ENCODE measurements around the gene TIMM13.

Gene TIMM13

GRCh38 chr19:2436926-2437325 is 9.5 kb upstream of the TIMM13 start:
- ChIA-PET POLR2A (no interaction called here), CTCF (interaction anchor here (2.0 kb wide), 1 partner anchor 9 kb away, joined by 4 read pairs; the partner anchor contains the start of gene TIMM13)
- no peak for DNase-seq (ENCODE audit: extremely low spot score)
- no peak for TF ChIP-seq CTCF (IDR thresholded peaks at IDR 0.05; ENCODE audit: control extremely low read depth, extremely low read depth, low read depth, missing control alignments)

GRCh38 chr19:2436384-2436783 is 9.0 kb upstream of the TIMM13 start:
- CTCF ChIA-PET, result no interaction called here
- TF ChIP-seq CTCF (IDR thresholded peaks at IDR 0.05; ENCODE audit: control extremely low read depth, extremely low read depth, low read depth, missing control alignments), result no peak
- POLR2A ChIA-PET, result no interaction called here

GRCh38 chr19:2434721-2435265 is 7.4 kb upstream of the TIMM13 start:
- ChIA-PET POLR2A (no interaction called here), CTCF (interaction anchor here (1.2 to 1.5 kb wide), 2 partner anchors 9 to 41 kb away, joined by 4 to 5 read pairs; no protein-coding TSS in a partner anchor)
- no peak for DNase-seq (ENCODE audit: extremely low spot score)
- no peak for TF ChIP-seq CTCF (IDR thresholded peaks at IDR 0.05; ENCODE audit: control extremely low read depth, extremely low read depth, low read depth, missing control alignments)

More at GRCh38 chr19:2436384-2436783, 9.0 kb upstream of the TIMM13 start:
- DNase-seq (ENCODE audit: extremely low spot score), result no peak

- no peak for DNase-seq (ENCODE audit: extremely low spot score)
- TF ChIP-seq CTCF (IDR thresholded peaks at IDR 0.05; ENCODE audit: control extremely low read depth, extremely low read depth, low read depth, missing control alignments), result no peak
- ChIA-PET POLR2A (no interaction called here), CTCF (interaction anchor here (1.2 to 1.5 kb wide), 2 partner anchors 10 to 40 kb away, joined by 4 to 5 read pairs; no protein-coding TSS in a partner anchor)
These were observed 6.9 kb upstream of the TIMM13 start for GRCh38 chr19:2434267-2434666.

GRCh38 chr19:2433854-2434253 is 6.5 kb upstream of the TIMM13 start:
- ChIA-PET CTCF (interaction anchor here (1.2 to 1.5 kb wide), 2 partner anchors 10 to 40 kb away, joined by 4 to 5 read pairs; no protein-coding TSS in a partner anchor), POLR2A (no interaction called here)
- TF ChIP-seq CTCF (IDR thresholded peaks at IDR 0.05; ENCODE audit: control extremely low read depth, extremely low read depth, low read depth, missing control alignments), result no peak
- no peak for DNase-seq (ENCODE audit: extremely low spot score)

GRCh38 chr19:2432131-2432848 is 4.9 kb upstream of the TIMM13 start:
- ChIA-PET POLR2A (no interaction called here), CTCF (no interaction called here)
- no peak for DNase-seq (ENCODE audit: extremely low spot score)
- no peak for TF ChIP-seq CTCF (IDR thresholded peaks at IDR 0.05; ENCODE audit: control extremely low read depth, extremely low read depth, low read depth, missing control alignments)

All from GM10248 (cell line).